ENCODE measurements around the gene C2orf42. TPM values are rescaled to one million over a fixed set of nuclear protein-coding genes. Genes with fewer than 3 reads are reported as not detected.

C2orf42 gene
- 10 to 100 TPM; 12.3 to 16.5 TPM for total RNA-seq
- 8.7 TPM for polyA plus RNA-seq (2013, experiment 1 of 2)
- 11.0 TPM for polyA plus RNA-seq (2013, experiment 2 of 2)
- long read RNA-seq, experiment 1, partial matches to known transcripts: 1 of 3 reads
- long read RNA-seq, experiment 1, other reads (novel, unspliced or antisense): 2 of 3 reads
- long read RNA-seq, experiment 2, partial matches to known transcripts: 0 of 8 reads
- long read RNA-seq, experiment 2, other reads (novel, unspliced or antisense): 6 of 8 reads
- long read RNA-seq, experiment 3, transcript C2orf42-201 (10 exons, 2,581 nt): major isoform, 8 of 21 reads
- long read RNA-seq, experiment 3, partial matches to known transcripts: 1 of 21 reads
- long read RNA-seq, experiment 3, other reads (novel, unspliced or antisense): 12 of 21 reads
- long read RNA-seq, experiment 4, partial matches to known transcripts: 0 of 5 reads
- long read RNA-seq, experiment 4, other reads (novel, unspliced or antisense): 2 of 5 reads

GRCh38 chr2:70190418-70191243 is at the start of gene C2orf42:
TSS of gene C2orf42 (minus strand) at chr2:70191019. CDS start at chr2:70181985, 9,034 bp downstream.
- WGBS, 2 experiments (ENCODE audit: insufficient coverage in 1 of 2, insufficient read length in 1 of 2): 1 to 3% methylated on average over 19 to 60 of the region's 60 CpGs

DNA sequence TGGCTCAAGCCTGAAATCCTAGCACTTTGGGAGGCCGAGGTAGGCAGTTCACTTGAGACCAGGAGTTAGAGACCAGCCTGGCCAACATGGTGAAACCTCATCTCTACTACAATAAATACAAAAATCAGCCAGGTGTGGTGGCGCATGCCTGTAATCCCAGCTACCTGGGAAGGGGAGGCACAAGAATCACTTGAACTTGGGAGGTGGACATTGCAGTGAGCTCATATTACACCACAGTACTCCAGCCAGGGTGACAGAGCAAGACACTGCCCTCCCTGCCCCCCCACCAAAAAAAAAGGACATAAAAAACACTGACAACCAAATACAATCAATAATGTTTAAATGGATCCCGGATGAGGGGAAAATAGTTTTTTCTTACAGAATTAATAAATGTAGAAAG is 49.8 kb upstream of the C2orf42 start:
- H3K4me1 Mint-ChIP-seq: peaks cover 8% of the 10 kb centered on the region
- H3K9me3 ChIP-seq (ENCODE audit: control insufficient read depth, low read length): no peaks in the 10 kb centered on the region
- H3K4me1 ChIP-seq (ENCODE audit: control insufficient read depth, insufficient read depth, low read length): peaks cover 3% of the 10 kb centered on the region
- H3K9ac ChIP-seq (ENCODE audit: extremely low read depth, low read length, poor library complexity, severe bottlenecking): no peak overlapping the region
- no peaks in the 10 kb centered on the region for H3K27me3 Mint-ChIP-seq (ENCODE audit: insufficient read depth)
- WGBS, 2 experiments (ENCODE audit: insufficient coverage in 1 of 2, insufficient read length in 1 of 2): 95 to 100% methylated on average over 2 of the region's 3 CpGs
- H3K9me3 Mint-ChIP-seq: no peaks in the 10 kb centered on the region
- H3K4me3 Mint-ChIP-seq: no peak overlapping the region
- no peak overlapping the region for H3K27ac Mint-ChIP-seq
- peaks cover 54% of the 10 kb centered on the region for H3K36me3 Mint-ChIP-seq (ENCODE audit: low read depth)
- no peak overlapping the region for H3K27ac ChIP-seq (ENCODE audit: low read depth, low read length)
- TF ChIP-seq, protein P1, sequence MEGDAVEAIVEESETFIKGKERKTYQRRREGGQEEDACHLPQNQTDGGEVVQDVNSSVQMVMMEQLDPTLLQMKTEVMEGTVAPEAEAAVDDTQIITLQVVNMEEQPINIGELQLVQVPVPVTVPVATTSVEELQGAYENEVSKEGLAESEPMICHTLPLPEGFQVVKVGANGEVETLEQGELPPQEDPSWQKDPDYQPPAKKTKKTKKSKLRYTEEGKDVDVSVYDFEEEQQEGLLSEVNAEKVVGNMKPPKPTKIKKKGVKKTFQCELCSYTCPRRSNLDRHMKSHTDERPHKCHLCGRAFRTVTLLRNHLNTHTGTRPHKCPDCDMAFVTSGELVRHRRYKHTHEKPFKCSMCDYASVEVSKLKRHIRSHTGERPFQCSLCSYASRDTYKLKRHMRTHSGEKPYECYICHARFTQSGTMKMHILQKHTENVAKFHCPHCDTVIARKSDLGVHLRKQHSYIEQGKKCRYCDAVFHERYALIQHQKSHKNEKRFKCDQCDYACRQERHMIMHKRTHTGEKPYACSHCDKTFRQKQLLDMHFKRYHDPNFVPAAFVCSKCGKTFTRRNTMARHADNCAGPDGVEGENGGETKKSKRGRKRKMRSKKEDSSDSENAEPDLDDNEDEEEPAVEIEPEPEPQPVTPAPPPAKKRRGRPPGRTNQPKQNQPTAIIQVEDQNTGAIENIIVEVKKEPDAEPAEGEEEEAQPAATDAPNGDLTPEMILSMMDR (conservative IDR thresholded peaks at IDR 0.05): no peak
- DNase-seq: no peak
- H3K36me3 ChIP-seq (ENCODE audit: control insufficient read depth, insufficient read depth, low read length): peaks cover 80% of the 10 kb centered on the region
- no peak overlapping the region for H3K4me3 ChIP-seq (ENCODE audit: low read length)
- no peaks in the 10 kb centered on the region for H3K27me3 ChIP-seq (ENCODE audit: control insufficient read depth, insufficient read depth, low read length, poor library complexity, severe bottlenecking)

More at GRCh38 chr2:70190418-70191243, at the start of gene C2orf42:
- H3K4me1 Mint-ChIP-seq: peaks cover 3% of the 10 kb centered on the region
- Histone ChIP-seq H3K27ac (ENCODE audit: low read depth, low read length) (peak within 1 kb of the TSS; percentile 94), H3K4me3 (ENCODE audit: low read length) (peak within 1 kb of the TSS; percentile 96), H3K4me1 (ENCODE audit: control insufficient read depth, insufficient read depth, low read length) (no peaks in the 10 kb centered on the region), H3K9me3 (ENCODE audit: control insufficient read depth, low read length) (no peaks in the 10 kb centered on the region), H3K9ac (ENCODE audit: extremely low read depth, low read length, poor library complexity, severe bottlenecking) (peak within 1 kb of the TSS; percentile 54), H3K36me3 (ENCODE audit: control insufficient read depth, insufficient read depth, low read length) (no peaks in the 10 kb centered on the region), H3K27me3 (ENCODE audit: control insufficient read depth, insufficient read depth, low read length, poor library complexity, severe bottlenecking) (no peaks in the 10 kb centered on the region)
- H3K27ac Mint-ChIP-seq: peak within 1 kb of the TSS; percentile 99
- H3K4me3 Mint-ChIP-seq: peak within 1 kb of the TSS; percentile 82
- TF ChIP-seq, protein P1 (conservative IDR thresholded peaks at IDR 0.05): peak; percentile 40
- peak; percentile 98 for DNase-seq
- H3K27me3 Mint-ChIP-seq (ENCODE audit: insufficient read depth): no peaks in the 10 kb centered on the region
- no peaks in the 10 kb centered on the region for H3K9me3 Mint-ChIP-seq
- H3K36me3 Mint-ChIP-seq (ENCODE audit: low read depth): no peaks in the 10 kb centered on the region

GRCh38 chr2:70233926-70234325 is 43.1 kb upstream of the C2orf42 start:
- H3K36me3 ChIP-seq (ENCODE audit: control insufficient read depth, insufficient read depth, low read length): peaks cover 78% of the 10 kb centered on the region
- H3K36me3 Mint-ChIP-seq (ENCODE audit: low read depth): peaks cover 60% of the 10 kb centered on the region
- no peaks in the 10 kb centered on the region for H3K4me1 Mint-ChIP-seq

More at GRCh38 chr2:70233926-70234325, 43.1 kb upstream of the C2orf42 start:
- 93 to 95% methylated on average over 2 to 3 of the region's 3 CpGs for WGBS, 2 experiments (ENCODE audit: insufficient coverage in 1 of 2, insufficient read length in 1 of 2)
- Histone ChIP-seq H3K9me3 (ENCODE audit: control insufficient read depth, low read length) (no peaks in the 10 kb centered on the region), H3K27ac (ENCODE audit: low read depth, low read length) (no peak overlapping the region), H3K9ac (ENCODE audit: extremely low read depth, low read length, poor library complexity, severe bottlenecking) (no peak overlapping the region), H3K4me1 (ENCODE audit: control insufficient read depth, insufficient read depth, low read length) (no peaks in the 10 kb centered on the region), H3K27me3 (ENCODE audit: control insufficient read depth, insufficient read depth, low read length, poor library complexity, severe bottlenecking) (no peaks in the 10 kb centered on the region), H3K4me3 (ENCODE audit: low read length) (no peak overlapping the region)
- TF ChIP-seq, protein P1 (conservative IDR thresholded peaks at IDR 0.05): no peak
- H3K27ac Mint-ChIP-seq: no peak overlapping the region
- no peaks in the 10 kb centered on the region for H3K27me3 Mint-ChIP-seq (ENCODE audit: insufficient read depth)
- no peaks in the 10 kb centered on the region for H3K9me3 Mint-ChIP-seq
- DNase-seq: no peak
- no peak overlapping the region for H3K4me3 Mint-ChIP-seq
